HG03135 (cell line): ENCODE data around the gene THSD8.
"Not testable (repeated sequence)": the region's sequence is repeated elsewhere in the genome, so short reads cannot be mapped to it uniquely, and the experiment has no call there.

Experiments
- ATAC-seq: cut with Tn5 transposase; IDR thresholded peaks from one replicate; pipeline ENCODE4 v1.9.1; 2021; ENCODE audit warnings: mild to moderate bottlenecking, moderate library complexity; ENCODE audit not compliant: unreplicated experiment

The THSD8 gene

GRCh38 chr19:12821761-12822160 lies 19.9 kb downstream of the THSD8 start:
- no peak for ATAC-seq

- ATAC-seq, result no peak
Observed at GRCh38 chr19:12825254-12826131, 23.6 kb downstream of the THSD8 start.

- no peak for ATAC-seq
Observed at GRCh38 chr19:12828494-12828893, 26.6 kb downstream of the THSD8 start.

GRCh38 chr19:12833418-12833737 lies 31.5 kb downstream of the THSD8 start:
- no peak for ATAC-seq

- no peak for ATAC-seq
Observed at GRCh38 chr19:12833738-12834565, 32.1 kb downstream of the THSD8 start.

- no peak for ATAC-seq
Observed at GRCh38 chr19:12834566-12834943, 32.7 kb downstream of the THSD8 start, which contains the start of gene RTBDN. Gene RTBDN (minus strand): TSS chr19:12834579. CDS start chr19:12829979, 4,600 bp downstream.

- no peak for ATAC-seq
Observed at GRCh38 chr19:12834976-12835757, 33.3 kb downstream of the THSD8 start.

- no peak for ATAC-seq
Observed at GRCh38 chr19:12836529-12836863, 34.6 kb downstream of the THSD8 start.

GRCh38 chr19:12837225-12837624 lies 35.4 kb downstream of the THSD8 start:
- no peak for ATAC-seq

- no peak for ATAC-seq
Observed at GRCh38 chr19:12838182-12838885, 36.5 kb downstream of the THSD8 start, which contains the start of gene MAST1. Gene MAST1 (plus strand): TSS chr19:12838515. CDS start chr19:12838573, 58 bp downstream.

GRCh38 chr19:12838886-12839756 lies 37.3 kb downstream of the THSD8 start:
- ATAC-seq, result no peak

- no peak for ATAC-seq
Observed at GRCh38 chr19:12840091-12841079, 38.5 kb downstream of the THSD8 start.

GRCh38 chr19:12841094-12841493 lies 39.2 kb downstream of the THSD8 start:
- no peak for ATAC-seq

- ATAC-seq, result no peak
Observed at GRCh38 chr19:12842511-12842910, 40.6 kb downstream of the THSD8 start.

- no peak for ATAC-seq
Observed at GRCh38 chr19:12843328-12843727, 41.5 kb downstream of the THSD8 start.

GRCh38 chr19:12843999-12844732 lies 42.3 kb downstream of the THSD8 start:
- no peak for ATAC-seq

GRCh38 chr19:12846613-12847012 lies 44.7 kb downstream of the THSD8 start:
- ATAC-seq, result not testable (repeated sequence)
